ENCODE data around the gene LATS1. TPM values are rescaled to one million over a fixed set of nuclear protein-coding genes. Genes with fewer than 3 reads are reported as not detected.

The LATS1 gene
- total RNA-seq, 1 experiment from 2014 or later: 20.7 TPM

DNA sequence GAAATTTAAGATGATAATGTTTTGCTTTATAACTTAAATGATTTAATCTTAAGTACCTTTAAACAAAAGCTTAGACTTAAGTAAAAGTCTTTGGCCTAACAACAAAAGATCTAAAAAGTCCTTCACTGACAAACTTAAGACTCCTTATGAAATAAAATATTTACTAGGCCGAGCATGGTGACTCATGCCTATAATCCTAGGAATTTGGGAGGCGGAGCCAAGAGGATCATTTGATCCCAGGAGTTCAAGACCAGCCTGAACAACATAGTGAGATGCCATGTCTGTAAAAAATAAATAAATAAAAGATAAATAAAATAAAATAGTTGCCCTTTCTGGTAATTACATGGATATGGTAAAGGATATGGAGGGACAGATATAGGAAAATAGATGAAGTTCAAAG lies 81.8 kb downstream of the LATS1 start:
- H3K27ac Mint-ChIP-seq (ENCODE audit: unreplicated experiment): no peak overlapping the region
- no TSS peak for BruUV-seq (replicated peaks)
- no peak overlapping the region for H3K4me3 Mint-ChIP-seq (ENCODE audit: low read depth, unreplicated experiment)
- no peaks in the 10 kb centered on the region for H3K27me3 Mint-ChIP-seq (ENCODE audit: unreplicated experiment)
- CTCF ChIA-PET: no interaction called here
- intact Hi-C loops (cut with micrococcal nuclease; ENCODE audit: unreplicated experiment): no loop called here
- H3K36me3 Mint-ChIP-seq (ENCODE audit: insufficient read depth, unreplicated experiment): no peaks in the 10 kb centered on the region
- no peak for DNase-seq
- no peaks in the 10 kb centered on the region for H3K9me3 Mint-ChIP-seq (ENCODE audit: low read depth, unreplicated experiment)
- TF ChIP-seq, protein P1, sequence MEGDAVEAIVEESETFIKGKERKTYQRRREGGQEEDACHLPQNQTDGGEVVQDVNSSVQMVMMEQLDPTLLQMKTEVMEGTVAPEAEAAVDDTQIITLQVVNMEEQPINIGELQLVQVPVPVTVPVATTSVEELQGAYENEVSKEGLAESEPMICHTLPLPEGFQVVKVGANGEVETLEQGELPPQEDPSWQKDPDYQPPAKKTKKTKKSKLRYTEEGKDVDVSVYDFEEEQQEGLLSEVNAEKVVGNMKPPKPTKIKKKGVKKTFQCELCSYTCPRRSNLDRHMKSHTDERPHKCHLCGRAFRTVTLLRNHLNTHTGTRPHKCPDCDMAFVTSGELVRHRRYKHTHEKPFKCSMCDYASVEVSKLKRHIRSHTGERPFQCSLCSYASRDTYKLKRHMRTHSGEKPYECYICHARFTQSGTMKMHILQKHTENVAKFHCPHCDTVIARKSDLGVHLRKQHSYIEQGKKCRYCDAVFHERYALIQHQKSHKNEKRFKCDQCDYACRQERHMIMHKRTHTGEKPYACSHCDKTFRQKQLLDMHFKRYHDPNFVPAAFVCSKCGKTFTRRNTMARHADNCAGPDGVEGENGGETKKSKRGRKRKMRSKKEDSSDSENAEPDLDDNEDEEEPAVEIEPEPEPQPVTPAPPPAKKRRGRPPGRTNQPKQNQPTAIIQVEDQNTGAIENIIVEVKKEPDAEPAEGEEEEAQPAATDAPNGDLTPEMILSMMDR (IDR thresholded peaks at IDR 0.05; ENCODE audit: unreplicated experiment): no peak
- no peaks in the 10 kb centered on the region for H3K4me1 Mint-ChIP-seq (ENCODE audit: low read depth, unreplicated experiment)

DNA sequence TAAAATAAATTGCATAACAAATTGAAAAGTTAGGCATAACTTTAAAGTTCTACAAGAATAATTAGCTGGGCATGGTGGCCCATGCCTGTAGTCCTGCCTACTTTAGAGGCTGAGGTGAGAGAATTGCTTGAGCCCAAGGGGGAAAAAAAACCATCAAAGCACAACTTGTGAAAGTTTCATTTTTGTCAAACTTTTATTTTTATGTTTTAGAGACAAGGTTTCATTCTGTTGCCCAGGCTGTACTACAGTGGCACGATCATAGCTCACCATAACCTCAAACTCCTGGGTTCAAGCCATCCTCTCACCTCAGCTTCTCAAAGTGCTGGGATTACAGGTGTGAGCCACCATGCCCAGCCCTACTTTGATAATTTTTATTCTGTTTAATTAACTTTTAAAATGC lies 83.6 kb downstream of the LATS1 start:
- TF ChIP-seq, protein P1 (IDR thresholded peaks at IDR 0.05; ENCODE audit: unreplicated experiment): no peak
- no peak overlapping the region for H3K4me3 Mint-ChIP-seq (ENCODE audit: low read depth, unreplicated experiment)
- no peaks in the 10 kb centered on the region for H3K36me3 Mint-ChIP-seq (ENCODE audit: insufficient read depth, unreplicated experiment)
- intact Hi-C loops (cut with micrococcal nuclease; ENCODE audit: unreplicated experiment): no loop called here
- DNase-seq: no peak
- H3K9me3 Mint-ChIP-seq (ENCODE audit: low read depth, unreplicated experiment): no peaks in the 10 kb centered on the region
- CTCF ChIA-PET: no interaction called here
- H3K27ac Mint-ChIP-seq (ENCODE audit: unreplicated experiment): no peak overlapping the region
- BruUV-seq (replicated peaks): no TSS peak
- H3K4me1 Mint-ChIP-seq (ENCODE audit: low read depth, unreplicated experiment): peaks cover 3% of the 10 kb centered on the region
- no peaks in the 10 kb centered on the region for H3K27me3 Mint-ChIP-seq (ENCODE audit: unreplicated experiment)

DNA sequence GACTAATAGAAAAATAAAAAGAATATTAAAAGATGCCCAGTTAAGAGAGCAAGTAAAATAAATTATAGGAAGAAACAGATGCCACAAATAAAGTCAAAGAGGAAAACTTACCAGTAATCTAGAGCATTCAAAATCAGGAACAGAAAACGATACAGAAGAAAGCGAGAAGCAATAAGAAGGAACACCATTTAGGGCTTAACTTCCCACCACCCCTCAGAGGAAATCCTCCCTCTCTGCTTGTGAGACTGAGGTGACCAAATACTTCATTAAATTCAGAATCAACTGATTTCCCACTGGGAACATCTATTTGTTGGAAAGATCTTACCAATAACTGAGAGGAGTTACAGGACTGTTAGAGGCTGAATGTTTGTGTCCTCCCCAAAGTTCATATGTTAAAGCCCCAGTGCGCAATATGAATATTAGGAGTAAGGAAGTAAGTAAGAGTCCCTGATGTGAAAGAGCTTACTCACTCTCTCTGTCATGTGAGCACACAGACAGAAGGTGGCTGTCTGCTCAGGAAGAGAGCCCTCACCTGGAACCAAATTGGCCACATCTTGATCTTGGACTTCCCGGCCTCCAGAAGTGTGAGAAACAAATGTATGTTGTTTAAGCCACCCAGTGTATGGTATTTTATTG lies 88.9 kb downstream of the LATS1 start:
- Mint-ChIP-seq H3K4me1 (ENCODE audit: low read depth, unreplicated experiment) (peaks cover 7% of the 10 kb centered on the region), H3K27ac (ENCODE audit: unreplicated experiment) (peak overlapping the region; percentile 25), H3K36me3 (ENCODE audit: insufficient read depth, unreplicated experiment) (no peaks in the 10 kb centered on the region), H3K9me3 (ENCODE audit: low read depth, unreplicated experiment) (no peaks in the 10 kb centered on the region), H3K4me3 (ENCODE audit: low read depth, unreplicated experiment) (no peak overlapping the region), H3K27me3 (ENCODE audit: unreplicated experiment) (no peaks in the 10 kb centered on the region)
- CTCF ChIA-PET: no interaction called here
- intact Hi-C loops (cut with micrococcal nuclease; ENCODE audit: unreplicated experiment): no loop called here
- no TSS peak for BruUV-seq (replicated peaks)
- DNase-seq: no peak
- TF ChIP-seq, protein P1 (IDR thresholded peaks at IDR 0.05; ENCODE audit: unreplicated experiment): no peak

DNA sequence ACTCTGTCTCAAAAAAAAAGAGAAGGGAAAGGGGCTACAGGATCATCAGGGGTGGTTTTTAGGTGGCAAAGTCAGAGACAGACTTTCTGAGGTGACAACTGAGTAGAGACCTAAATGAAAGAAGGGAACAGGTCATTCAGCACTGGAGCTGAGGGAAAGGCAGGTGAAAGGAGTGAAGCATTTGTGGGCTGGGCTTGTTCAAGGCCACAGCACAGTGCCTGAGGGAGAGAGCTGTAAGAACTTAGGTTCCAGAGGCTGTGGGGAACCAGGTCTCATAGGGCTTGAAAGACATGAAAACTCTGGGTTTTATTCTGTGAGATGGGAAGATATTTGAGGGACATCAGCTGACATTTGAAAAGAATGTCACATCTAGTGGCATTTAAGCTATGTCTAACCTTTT lies 90.2 kb downstream of the LATS1 start:
- BruUV-seq (replicated peaks): no TSS peak
- CTCF ChIA-PET: no interaction called here
- no peak for DNase-seq
- Mint-ChIP-seq H3K9me3 (ENCODE audit: low read depth, unreplicated experiment) (no peaks in the 10 kb centered on the region), H3K4me1 (ENCODE audit: low read depth, unreplicated experiment) (peaks cover 7% of the 10 kb centered on the region), H3K4me3 (ENCODE audit: low read depth, unreplicated experiment) (no peak overlapping the region), H3K27ac (ENCODE audit: unreplicated experiment) (no peak overlapping the region), H3K36me3 (ENCODE audit: insufficient read depth, unreplicated experiment) (no peaks in the 10 kb centered on the region), H3K27me3 (ENCODE audit: unreplicated experiment) (no peaks in the 10 kb centered on the region)
- TF ChIP-seq, protein P1 (IDR thresholded peaks at IDR 0.05; ENCODE audit: unreplicated experiment): no peak
- intact Hi-C loops (cut with micrococcal nuclease; ENCODE audit: unreplicated experiment): no loop called here
